GM12878 (cell line): Measurements from ENCODE around the gene CSTPP1.

Source experiments
- TF ChIP-seq, protein P1 (sequence below), 3 experiments: IDR thresholded peaks in 2 of 3; conservative IDR thresholded peaks in 1 of 3; 2 replicates each; pipeline ENCODE4 v1.5.1; 2011; ENCODE audit warnings: low read depth in 3 of 3, low read length in 3 of 3, mild to moderate bottlenecking in 3 of 3, control low read depth in 2 of 3, moderate library complexity in 2 of 3, inconsistent platforms in 1 of 3, mixed read lengths in 1 of 3; ENCODE audit not compliant: control insufficient read depth in 2 of 3, insufficient read depth in 1 of 3; ENCODE audit errors: extremely low read depth in 1 of 3
- TF ChIP-seq, protein P2 (sequence below): fragments of 450-650 bp; IDR thresholded peaks from 2 replicates; pipeline ENCODE4 v1.6.1; 2017; ENCODE audit warnings: mild to moderate bottlenecking, low read depth, inconsistent platforms; ENCODE audit not compliant: poor library complexity, severe bottlenecking

GRCh38 chr11:47003180-47003877, 66.8 kb downstream of the CSTPP1 start:
- TF ChIP-seq, protein P1, sequence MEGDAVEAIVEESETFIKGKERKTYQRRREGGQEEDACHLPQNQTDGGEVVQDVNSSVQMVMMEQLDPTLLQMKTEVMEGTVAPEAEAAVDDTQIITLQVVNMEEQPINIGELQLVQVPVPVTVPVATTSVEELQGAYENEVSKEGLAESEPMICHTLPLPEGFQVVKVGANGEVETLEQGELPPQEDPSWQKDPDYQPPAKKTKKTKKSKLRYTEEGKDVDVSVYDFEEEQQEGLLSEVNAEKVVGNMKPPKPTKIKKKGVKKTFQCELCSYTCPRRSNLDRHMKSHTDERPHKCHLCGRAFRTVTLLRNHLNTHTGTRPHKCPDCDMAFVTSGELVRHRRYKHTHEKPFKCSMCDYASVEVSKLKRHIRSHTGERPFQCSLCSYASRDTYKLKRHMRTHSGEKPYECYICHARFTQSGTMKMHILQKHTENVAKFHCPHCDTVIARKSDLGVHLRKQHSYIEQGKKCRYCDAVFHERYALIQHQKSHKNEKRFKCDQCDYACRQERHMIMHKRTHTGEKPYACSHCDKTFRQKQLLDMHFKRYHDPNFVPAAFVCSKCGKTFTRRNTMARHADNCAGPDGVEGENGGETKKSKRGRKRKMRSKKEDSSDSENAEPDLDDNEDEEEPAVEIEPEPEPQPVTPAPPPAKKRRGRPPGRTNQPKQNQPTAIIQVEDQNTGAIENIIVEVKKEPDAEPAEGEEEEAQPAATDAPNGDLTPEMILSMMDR (IDR thresholded peaks at IDR 0.05 in 2 of 3, conservative IDR thresholded peaks at IDR 0.05 in 1 of 3; ENCODE audit: control insufficient read depth in 2 of 3, extremely low read depth in 1 of 3, insufficient read depth in 1 of 3, low read depth in 3 of 3, low read length in 3 of 3): no peak
- TF ChIP-seq, protein P2, sequence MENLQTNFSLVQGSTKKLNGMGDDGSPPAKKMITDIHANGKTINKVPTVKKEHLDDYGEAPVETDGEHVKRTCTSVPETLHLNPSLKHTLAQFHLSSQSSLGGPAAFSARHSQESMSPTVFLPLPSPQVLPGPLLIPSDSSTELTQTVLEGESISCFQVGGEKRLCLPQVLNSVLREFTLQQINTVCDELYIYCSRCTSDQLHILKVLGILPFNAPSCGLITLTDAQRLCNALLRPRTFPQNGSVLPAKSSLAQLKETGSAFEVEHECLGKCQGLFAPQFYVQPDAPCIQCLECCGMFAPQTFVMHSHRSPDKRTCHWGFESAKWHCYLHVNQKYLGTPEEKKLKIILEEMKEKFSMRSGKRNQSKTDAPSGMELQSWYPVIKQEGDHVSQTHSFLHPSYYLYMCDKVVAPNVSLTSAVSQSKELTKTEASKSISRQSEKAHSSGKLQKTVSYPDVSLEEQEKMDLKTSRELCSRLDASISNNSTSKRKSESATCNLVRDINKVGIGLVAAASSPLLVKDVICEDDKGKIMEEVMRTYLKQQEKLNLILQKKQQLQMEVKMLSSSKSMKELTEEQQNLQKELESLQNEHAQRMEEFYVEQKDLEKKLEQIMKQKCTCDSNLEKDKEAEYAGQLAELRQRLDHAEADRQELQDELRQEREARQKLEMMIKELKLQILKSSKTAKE: no peak
